ENCODE data around the gene LDLRAD4.

DNA sequence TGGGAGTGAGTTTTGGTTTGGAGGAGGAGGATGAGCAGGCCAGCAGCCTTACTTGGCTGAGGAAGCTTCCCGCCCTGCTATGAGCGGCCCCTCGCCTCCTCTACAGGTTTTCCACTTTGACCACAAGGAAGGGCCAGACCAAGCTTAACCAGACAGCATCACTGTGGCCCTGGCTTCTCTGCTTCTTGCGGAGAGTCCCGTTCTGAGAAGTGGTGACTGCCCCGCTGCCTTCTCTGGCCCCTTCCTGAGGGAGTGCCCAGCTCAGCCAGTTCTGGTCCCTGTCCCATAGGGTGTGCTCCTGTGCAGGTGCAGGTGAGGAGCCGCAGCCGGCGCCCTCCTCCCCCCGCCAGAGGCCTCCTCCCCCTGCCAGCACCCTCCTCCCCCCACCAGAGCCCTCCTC is 406.8 kb downstream of the LDLRAD4 start:
- TF ChIP-seq WHSC1 (IDR thresholded peaks at IDR 0.05; ENCODE audit: low read length) (no peak), ESRRA (IDR thresholded peaks at IDR 0.05; ENCODE audit: borderline replicate concordance, low read depth) (no peak), ZNF766 (CRISPR knock-in tag; conservative IDR thresholded peaks at IDR 0.05) (no peak), MEF2D (tag; conservative IDR thresholded peaks at IDR 0.05; ENCODE audit: low read depth) (no peak), ZNF12 (CRISPR knock-in tag; IDR thresholded peaks at IDR 0.05) (no peak), ZNF57 (CRISPR knock-in tag; IDR thresholded peaks at IDR 0.05) (no peak), ZNF140 (CRISPR knock-in tag; IDR thresholded peaks at IDR 0.05) (no peak), ZFX (CRISPR knock-in tag; IDR thresholded peaks at IDR 0.05) (no peak), HDAC2 (IDR thresholded peaks at IDR 0.05) (no peak), CTCF (IDR thresholded peaks at IDR 0.05 in 2 of 3, conservative IDR thresholded peaks at IDR 0.05 in 1 of 3; ENCODE audit: insufficient read depth in 2 of 3, low read depth in 1 of 3, low read length in 3 of 3) (no peak)
- TF ChIP-seq, protein P1, sequence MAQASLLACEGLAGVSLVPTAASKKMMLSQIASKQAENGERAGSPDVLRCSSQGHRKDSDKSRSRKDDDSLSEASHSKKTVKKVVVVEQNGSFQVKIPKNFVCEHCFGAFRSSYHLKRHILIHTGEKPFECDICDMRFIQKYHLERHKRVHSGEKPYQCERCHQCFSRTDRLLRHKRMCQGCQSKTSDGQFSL (CRISPR knock-in tag; IDR thresholded peaks at IDR 0.05): no peak
- TF ChIP-seq, protein P1 (tag; IDR thresholded peaks at IDR 0.05): no peak

Measured in K562 (cell line).